ENCODE measurements around the gene GYG2.
"Not testable (repeated sequence)": the region's sequence is repeated elsewhere in the genome, so short reads cannot be mapped to it uniquely, and the experiment has no call there.

Gene GYG2

DNA sequence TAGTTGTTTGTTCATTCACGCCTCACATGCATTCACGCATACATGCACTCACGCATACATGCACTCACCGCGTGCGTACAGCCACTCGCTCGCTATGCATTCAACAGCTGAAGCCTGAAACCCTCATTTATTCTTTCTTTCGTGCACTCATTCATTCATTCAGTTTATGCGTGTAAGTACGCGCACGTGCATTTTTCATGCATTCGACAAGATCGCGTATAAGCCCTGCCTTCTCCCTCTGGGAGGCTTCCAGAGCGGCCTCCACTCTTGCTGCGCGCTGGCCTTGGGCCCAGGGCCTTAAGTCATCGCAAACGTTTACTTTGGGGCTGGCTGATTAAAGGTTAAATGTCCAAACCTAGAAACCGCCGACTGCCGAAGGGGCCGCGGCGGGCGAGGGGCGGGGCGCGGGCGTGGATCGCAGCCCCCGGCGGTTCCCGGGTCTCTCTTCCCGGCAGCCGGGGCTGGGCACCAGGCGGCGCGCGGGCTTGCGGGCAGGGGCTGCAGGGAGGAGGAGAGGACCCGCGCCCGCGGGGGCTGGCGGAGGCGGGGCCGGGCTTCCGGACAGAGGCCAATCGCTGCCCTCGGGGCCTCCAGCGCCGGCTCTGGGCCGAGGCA, at the start of gene GYG2:
Gene GYG2 (plus strand): TSS at position 587 of the 615 bp plus-strand sequence. CDS start 1,259 bp downstream, outside the sequence.
- DNase-seq (ENCODE audit: low spot score), result no peak

DNA sequence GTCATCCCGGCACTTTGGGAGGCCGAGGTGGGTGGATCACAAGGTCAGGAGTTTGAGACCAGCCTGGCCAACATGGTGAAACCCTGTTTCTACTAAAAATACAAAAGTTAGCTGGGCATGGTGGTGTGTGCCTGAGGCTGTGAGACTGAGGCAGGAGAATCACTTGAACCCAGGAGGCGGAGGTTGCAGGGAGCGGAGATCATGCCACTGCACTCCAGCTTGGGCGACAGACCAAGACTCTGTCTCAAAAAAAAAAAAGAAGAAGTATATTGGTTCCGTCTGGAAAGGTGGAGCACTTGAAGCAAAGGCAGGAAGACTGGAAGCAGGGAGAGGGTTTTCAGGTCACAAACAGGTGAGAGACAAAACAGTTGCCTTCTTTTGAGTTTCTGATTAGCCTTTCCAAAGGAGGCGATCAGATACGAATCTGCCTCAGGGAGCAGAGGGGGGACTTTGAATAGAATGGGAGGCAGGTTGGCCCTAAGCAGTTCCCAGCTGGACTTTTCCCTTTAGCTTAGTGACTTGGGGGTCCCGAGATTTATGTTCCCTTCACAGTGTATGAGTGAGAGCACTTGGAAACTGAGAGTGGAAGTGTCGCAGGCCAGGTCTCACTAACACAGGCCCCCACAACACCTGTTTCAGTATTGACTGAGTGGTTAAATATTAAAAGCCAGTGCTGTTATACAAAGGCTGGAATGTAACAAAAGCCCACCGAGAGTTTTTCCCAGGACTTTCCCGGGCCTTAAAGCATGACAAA, 48.1 kb upstream of the GYG2 start:
- not testable (repeated sequence) for DNase-seq (ENCODE audit: low spot score)

DNA sequence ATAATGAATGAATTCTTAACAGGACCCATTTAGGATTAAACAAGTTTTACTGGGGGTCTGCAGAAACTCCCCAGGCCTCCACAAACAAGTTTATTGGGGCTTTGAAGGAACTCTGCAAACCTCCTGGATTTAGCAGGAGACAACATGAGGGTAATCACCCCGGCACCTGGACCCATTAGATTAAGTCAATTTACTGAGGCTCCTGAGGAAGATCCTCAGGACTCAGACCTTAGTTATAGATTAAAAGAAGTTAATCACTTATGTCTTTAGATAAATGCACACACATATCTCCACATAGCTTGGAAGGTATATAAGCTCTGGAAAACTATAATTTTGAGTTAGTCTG, 47.5 kb upstream of the GYG2 start:
- DNase-seq (ENCODE audit: low spot score), result no peak

DNA sequence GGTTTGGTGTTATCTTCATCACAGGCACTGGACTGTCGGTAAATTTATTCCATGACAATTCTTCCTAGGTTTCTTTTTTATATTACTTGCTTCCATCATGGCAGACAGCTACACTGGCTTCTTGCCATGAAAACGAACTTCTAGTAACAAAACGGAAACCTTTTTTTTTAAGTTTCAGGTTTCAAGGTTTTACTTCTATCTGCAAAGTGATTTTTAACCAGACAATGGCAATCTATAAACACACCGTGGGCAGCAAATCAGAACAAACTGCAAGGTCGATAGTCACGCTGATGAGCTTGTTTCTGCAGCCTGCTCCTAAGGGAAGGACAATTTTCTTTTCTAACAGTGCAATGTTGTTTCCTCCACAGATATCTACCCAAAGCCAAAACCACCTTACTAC, 47.0 kb upstream of the GYG2 start:
- no peak for DNase-seq (ENCODE audit: low spot score)

DNA sequence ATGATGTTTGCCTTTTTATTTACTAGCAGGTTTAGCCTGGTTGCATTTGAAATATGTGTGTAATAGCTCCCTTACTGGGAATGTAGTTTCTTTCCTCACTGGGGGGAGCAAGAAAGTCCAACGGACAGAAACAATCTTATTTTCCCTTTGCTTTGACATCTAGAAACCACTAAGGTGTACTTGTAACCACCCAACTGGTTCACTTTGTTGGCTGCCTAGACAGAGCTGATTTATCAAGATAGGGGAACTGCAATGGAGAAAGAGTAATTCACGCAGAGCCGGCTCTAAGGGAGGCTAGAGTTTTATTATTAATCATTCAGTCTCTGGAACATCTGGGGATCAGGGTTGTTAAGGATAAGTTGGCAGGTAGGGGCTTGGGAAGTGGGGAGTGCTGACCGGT, 46.6 kb upstream of the GYG2 start:
- DNase-seq (ENCODE audit: low spot score), result no peak

DNA sequence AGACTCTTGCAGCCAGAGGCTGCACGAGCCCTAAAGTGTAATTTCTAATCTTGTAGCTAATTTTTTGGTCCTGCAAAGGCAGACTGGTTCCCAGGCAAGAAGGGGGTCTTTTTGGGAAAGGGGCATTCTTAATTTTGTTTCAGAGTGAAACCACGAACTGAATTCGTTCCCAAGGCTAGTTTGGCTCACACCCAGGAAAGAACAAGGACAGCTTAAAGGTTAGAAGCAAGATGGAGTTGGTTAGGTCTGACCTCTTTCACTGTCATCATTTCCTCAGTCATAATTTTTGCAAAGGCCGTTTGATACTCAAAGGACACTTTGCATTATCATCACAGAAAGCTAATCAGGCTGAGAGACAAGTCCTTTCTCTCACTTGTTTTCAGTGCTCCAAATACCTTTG, 46.0 kb upstream of the GYG2 start:
- no peak for DNase-seq (ENCODE audit: low spot score)

DNA sequence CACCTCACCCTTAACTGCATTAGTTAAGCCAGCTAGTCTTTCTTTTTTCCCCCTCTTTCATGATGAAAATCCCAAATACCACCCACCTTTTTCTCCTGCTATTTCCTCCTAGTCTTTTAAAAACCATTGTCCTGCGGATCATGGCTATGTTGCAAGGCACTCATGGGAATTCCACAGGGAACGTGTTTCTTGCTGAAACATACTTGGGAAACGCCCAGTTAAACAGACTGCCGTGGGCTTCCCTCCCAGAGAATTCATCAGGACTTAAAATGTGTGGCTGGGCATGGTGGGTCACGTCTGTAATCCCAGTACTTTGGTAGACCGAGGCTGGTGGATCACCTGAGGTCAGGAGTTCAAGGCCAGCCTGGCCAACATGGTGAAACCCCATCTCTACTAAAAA, 44.7 kb upstream of the GYG2 start:
- DNase-seq (ENCODE audit: low spot score), result no peak

DNA sequence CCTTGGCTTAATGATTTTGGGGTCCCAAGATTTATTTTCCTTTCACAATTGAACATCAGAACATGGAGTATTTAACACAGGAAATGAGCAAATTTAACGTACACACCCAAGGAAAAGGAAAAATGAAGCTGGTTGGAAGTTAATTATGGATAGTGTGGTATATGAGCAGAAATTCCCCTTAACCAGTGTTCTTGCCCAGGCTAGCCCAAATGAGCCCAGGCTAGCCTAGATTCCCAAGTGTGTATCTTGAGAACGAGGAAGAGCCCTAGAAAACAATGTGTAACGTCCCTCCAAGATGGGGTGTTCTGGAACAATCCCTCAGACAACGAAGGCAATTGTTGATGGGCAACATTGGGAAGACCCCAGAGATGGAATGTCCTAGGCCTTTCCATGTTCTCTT, 43.2 kb upstream of the GYG2 start:
- DNase-seq (ENCODE audit: low spot score), result no peak

DNA sequence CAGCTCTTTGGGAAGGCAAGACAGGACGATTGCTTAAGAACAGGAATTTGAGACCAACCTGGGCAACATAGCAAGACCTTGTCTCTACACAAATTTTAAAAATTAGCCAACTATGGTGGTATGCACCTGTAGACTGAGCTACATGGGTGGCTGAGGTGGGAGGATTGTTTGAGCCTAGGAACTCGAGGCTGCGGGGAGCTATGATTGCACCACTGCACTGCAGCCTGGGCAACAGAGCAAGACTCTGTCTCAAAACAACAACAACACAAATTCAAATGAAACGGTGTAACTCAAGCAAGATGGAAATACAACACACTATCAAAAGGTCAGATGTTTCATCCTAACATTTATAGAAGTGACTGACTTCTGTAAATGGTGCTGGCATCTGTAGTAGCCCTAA, 39.8 kb upstream of the GYG2 start:
- DNase-seq (ENCODE audit: low spot score), result no peak

DNA sequence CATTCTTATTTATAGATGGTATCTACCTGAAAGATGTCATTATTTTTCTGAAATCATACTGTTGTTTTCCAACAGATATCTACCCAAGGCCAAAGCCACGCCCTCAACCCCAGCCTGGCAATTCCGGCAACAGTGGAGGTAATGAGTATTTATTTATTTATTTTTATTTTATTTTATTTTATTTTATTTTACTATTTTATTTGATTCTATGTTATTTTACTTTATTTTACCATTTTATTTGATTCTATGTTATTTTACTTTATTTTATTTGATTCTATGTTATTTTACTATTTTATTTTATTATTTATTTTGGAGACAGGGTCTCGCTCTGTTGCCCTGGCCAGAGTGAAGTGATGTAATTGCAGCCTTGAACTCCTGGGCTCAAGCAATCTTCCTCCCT, 39.2 kb upstream of the GYG2 start:
- no peak for DNase-seq (ENCODE audit: low spot score)

DNA sequence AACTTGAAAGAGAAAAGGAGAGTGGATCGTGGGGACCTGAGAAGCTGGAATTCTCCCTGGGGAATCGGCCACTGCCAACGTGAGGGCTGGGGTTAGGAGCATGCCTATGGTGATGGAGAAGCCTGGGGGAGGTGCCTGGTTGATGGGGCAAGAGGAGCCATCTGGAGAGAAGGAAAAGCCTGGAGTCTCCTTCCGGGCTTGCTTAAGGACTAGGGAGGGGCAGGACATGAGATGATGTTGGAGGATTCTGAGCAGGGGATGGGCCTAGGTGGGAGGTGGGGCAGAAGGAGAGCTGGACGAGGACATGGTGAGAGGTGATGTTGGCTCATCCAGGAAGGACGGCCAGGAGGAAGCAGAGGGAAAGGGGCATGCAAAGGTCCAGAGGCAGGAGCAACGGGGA, 35.0 kb upstream of the GYG2 start:
- no peak for DNase-seq (ENCODE audit: low spot score)

DNA sequence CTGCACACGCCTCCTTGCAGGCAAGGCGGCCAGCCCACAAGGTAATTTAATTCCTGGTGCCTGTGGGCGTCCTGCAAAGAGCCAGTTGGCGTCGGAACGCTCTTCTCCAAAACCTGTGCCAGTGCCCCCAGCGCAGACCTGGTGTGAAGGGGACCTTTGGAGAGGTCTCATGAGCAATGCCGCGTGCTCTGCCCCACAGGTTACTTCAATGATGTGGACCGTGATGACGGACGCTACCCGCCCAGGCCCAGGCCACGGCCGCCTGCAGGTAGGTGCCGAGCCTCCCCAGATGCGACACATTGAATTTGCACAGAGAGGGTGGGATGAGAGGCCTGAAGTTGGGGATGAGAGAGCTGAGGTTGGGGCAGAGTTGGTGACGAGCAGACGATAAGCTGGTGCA, 34.4 kb upstream of the GYG2 start:
- no peak for DNase-seq (ENCODE audit: low spot score)

DNA sequence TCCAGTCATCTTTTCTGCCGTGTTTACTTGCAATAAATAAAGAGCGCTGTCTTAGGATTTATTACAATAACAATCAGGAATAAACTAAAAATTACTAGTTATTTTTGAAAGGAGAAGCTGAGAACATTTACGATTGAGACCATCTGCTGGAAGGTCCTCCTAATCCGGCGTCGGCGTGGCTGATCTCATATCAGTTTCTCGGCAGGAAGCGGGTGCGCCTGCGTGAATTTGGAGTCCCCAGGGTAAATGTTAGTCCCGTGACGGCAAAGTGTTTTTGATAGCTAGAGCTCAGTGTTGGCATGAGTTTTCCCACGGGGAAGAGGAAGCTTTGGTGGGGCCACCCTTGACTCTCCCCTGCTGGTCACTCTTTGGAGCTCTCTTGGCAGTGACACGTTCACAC, 31.9 kb upstream of the GYG2 start:
- DNase-seq (ENCODE audit: low spot score), result not testable (repeated sequence)

DNA sequence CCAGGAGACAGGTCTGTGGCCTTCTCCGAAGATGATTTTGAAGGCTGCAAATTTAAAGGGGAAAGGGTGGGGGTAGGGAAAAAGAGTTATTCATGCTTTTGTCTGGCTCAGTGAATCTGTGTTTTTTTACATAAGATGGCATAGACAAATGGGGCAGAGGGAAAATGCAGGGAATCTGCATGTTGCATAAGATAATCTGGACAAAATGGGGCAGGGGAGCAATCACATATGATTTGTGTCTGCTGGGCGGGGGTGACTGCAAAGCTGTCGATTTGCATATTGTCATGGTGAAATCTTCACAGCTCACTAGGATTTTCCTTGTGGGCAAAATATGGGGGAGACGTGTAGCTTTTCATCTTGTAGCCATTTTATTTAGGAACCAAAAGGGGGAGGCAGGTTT, 29.4 kb upstream of the GYG2 start:
- DNase-seq (ENCODE audit: low spot score), result no peak

DNA sequence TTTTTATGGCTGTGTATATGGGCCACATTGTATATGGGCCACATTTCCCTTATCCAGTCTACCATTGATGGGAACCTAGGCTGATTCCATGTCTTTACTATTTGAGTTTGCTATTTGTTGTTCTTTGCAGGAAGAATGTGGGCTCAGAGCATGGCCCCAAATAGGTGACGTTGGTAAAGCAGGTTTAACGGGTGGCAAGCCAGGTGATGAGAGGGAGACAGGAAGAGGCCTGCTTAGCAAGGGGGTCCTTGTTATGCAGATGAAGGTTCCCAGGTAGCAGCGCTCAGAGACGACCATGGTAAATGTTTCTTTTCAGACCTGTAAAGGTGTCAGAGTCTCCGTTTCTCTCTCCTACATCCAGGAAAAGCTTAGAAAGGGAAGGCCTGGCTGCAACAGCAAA, 28.8 kb upstream of the GYG2 start:
- DNase-seq (ENCODE audit: low spot score), result not testable (repeated sequence)

DNA sequence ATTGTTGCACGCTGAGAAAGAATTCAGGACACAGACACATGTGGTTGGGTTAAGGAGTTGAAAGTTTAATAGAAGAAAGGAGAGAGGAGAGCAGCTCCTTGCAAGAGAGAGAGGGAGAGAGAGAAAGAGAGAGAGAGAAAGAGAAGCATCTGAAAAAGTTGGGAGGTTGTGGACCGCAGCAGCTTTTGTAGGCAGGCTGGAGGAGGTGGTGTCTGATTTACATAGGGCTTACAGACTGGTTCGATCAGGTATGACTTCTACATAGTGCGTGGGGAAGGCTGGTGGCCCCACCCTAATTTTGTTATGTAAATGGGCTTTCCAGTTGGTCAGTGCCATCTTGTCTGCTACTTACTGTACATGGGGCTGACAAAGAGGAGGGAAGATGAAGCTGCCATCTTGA, 27.5 kb upstream of the GYG2 start:
- DNase-seq (ENCODE audit: low spot score), result no peak

DNA sequence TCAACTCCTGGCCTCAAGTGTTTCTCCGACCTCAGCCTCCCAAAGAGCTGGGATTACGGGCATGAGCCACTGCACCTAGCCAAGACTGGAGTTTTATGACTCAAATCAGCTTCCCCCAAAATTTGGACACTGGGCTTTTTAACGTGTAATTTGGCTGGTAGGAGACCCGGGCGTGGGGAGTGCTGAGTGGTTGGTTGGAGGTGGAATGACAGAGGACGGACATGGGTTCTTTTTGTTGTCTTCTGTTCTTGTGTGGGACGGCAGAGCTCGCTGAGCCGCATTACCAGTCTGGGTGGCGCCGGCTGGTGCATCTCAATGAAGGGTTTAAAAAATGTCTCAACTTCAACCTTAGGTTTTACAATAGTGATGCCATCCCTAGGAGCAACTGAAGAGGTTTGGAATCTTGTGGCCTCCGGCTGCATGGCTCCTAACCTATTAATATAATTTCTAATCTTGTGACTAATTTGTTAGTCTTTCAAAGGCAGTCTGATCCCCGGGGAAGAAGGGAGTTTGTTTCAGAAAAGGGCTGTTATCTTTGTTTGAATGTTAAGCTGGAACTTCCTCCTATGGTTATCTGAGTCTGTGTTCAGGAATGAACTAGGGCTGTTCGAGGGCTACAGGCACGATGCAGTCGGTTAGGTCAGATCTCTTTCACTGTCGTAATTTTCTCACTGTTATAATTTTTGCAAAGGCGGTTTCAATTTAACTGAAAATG, 26.2 kb upstream of the GYG2 start:
- not testable (repeated sequence) for DNase-seq (ENCODE audit: low spot score)

DNA sequence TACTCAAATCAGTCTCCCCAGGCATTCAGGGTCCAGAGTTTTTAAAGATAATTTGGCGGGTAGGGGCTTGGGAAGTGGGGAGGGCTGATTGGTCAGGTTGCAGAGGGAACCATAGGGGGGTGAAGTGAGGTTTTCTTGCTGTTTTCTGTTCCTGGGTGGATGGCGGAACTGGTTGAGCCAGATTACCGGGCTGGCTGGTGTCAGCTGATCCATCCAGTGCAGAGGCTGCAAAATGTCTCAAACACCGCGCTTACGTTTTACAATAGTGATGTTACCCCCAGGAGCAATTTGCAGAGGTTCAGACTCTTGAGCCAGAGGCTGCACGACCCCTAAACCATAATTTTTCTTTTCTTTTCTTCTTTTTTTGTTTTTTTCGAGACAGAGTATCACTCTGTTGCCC, 25.2 kb upstream of the GYG2 start:
- DNase-seq (ENCODE audit: low spot score), result not testable (repeated sequence)

DNA sequence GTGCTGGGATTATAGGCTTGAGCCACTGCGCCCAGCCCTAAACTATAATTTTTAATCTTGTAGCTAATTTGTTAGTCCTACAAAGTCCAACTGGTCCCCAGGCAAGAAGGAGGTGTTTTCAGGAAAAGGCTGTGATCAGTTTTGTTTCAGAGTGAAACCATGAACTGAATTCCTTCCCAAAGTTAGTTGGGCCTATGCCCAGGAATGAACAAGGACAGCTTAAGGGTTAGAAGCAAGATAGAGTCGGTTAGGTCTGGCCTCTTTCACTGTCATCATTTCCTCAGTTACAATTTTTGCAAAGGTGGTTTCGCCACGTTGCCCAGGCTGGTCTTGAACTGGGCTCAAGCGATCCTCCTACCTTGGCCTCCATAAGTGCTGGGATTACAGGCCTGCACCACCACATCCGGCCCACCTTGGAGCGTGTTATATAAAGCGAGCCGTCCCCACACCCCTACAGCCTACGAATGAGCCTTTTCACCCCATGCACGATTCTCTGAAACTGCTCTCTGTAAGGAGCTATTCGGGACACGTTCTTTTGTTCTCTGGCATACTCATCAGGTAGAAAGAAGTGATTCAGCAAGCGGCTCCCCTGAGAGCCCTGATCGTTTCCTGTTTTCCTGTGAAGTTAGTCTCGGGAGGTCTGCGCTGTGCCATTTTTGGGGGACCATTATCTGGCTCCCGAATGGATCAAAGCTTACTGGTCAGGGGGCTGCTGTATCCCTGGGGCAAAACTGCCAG, 24.5 kb upstream of the GYG2 start:
- not testable (repeated sequence) for DNase-seq (ENCODE audit: low spot score)

DNA sequence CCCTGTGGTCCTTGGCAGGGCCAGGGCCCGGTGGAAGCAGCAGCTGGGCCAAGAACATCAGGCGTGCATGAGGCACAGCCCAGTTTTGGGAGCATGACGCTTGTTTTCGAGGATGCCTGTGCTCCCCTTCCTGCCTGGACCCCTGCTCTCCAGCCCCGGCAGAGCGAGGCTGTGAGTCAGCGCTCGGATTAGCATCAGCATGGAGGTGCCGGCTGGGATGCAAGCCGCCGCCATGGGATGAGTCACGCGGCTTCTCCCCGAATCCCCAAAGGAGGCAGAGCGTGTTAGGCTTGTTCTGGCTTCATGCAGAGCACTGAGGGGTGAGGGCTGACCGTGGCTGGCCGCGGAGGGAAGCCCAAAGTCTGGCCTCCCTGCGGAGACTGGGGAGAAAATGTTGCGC, 23.9 kb upstream of the GYG2 start:
- not testable (repeated sequence) for DNase-seq (ENCODE audit: low spot score)

DNA sequence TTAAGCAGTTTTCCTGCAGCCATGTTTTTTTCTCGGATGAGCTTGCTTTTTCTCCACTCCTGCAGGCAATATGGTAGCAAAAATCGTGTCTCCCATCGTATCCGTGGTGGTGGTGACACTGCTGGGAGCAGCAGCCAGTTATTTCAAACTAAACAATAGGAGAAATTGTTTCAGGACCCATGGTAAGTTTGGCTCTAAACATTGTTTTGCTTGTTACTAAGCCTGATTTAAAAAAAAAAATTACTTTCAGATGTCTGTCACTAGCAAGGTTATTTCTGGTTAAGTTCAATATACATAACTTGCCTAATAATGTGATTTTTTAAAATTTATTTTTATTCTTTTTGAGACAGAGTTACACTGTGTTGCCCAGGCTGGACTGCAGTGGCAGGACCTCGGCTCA, 17.5 kb upstream of the GYG2 start:
- no peak for DNase-seq (ENCODE audit: low spot score)

DNA sequence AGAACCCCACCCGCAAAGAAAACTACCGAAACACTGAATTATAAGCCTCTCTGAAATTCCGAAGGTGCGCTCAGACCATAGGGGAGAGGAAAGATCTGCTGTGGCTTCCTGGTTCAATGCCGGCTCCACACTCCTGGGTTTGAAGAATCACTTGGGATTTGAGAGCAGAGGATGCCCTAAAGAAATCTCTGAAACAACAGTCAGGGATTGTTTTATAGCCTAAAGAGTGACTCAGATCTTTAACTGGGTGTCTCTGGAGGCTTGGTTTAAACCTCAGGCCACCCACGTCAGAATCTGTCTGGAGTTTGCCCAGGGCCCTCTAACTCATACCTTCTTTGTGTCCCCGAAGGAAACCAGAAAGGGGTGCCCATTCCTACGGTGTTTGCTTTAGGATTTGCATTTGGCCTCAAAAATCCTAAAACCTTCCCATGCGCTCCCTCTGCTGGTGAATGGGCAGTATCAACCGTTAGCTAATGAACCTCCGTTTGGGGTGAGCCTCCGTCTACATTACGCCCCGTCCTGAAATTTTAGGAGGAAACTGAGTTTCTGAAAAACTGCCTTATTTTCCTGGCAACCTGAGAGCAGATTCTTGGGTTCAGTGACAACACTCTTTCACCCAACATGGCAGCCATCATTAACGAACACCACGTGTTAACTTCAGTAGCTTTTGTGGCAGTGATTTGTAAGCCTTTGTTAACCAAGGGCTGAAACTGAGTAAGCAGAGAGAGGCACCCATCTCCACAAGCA, 16.4 kb upstream of the GYG2 start:
- peak; percentile 2 for DNase-seq (ENCODE audit: low spot score)
